HEK293 (cell line): ENCODE results near the gene FUT4.

Experiments
- CTCF ChIP-seq: fragments of 450-650 bp; formaldehyde crosslinking; IDR thresholded peaks from 2 replicates; pipeline ENCODE4 v1.5.1; 2016; ENCODE audit warnings: missing biosample characterization, missing genetic modification characterization
- FEZF1 ChIP-seq: fragments of 450-650 bp; formaldehyde crosslinking; IDR thresholded peaks from 2 replicates; pipeline ENCODE4 v1.5.1; 2016; ENCODE audit warnings: missing biosample characterization, missing genetic modification characterization
- INSM2 ChIP-seq: fragments of 450-650 bp; formaldehyde crosslinking; IDR thresholded peaks from 2 replicates; pipeline ENCODE4 v1.5.1; 2016; ENCODE audit warnings: missing biosample characterization, missing genetic modification characterization
- KLF16 ChIP-seq: fragments of 450-650 bp; formaldehyde crosslinking; IDR thresholded peaks from 2 replicates; pipeline ENCODE4 v1.5.1; 2017; ENCODE audit warnings: missing biosample characterization, missing genetic modification characterization
- MYNN ChIP-seq: fragments of 450-650 bp; formaldehyde crosslinking; IDR thresholded peaks from 2 replicates; pipeline ENCODE4 v1.5.1; 2016; ENCODE audit warnings: missing biosample characterization, missing genetic modification characterization, borderline replicate concordance
- OSR2 ChIP-seq: fragments of 450-650 bp; formaldehyde crosslinking; IDR thresholded peaks from 2 replicates; pipeline ENCODE4 v1.5.1; 2016; ENCODE audit warnings: missing biosample characterization, missing genetic modification characterization
- PATZ1 ChIP-seq: fragments of 450-650 bp; formaldehyde crosslinking; IDR thresholded peaks from 2 replicates; pipeline ENCODE4 v1.5.1; 2016; ENCODE audit warnings: missing biosample characterization, missing genetic modification characterization
- PRDM1 ChIP-seq: fragments of 450-650 bp; formaldehyde crosslinking; IDR thresholded peaks from 2 replicates; pipeline ENCODE4; 2016; ENCODE audit warnings: missing biosample characterization, missing genetic modification characterization
- ZBTB7A ChIP-seq: fragments of 450-650 bp; formaldehyde crosslinking; IDR thresholded peaks from 2 replicates; pipeline ENCODE4 v1.5.1; 2016; ENCODE audit warnings: low read depth, missing biosample characterization, missing genetic modification characterization
- ZBTB8A ChIP-seq: fragments of 450-650 bp; formaldehyde crosslinking; IDR thresholded peaks from 2 replicates; pipeline ENCODE4 v1.5.1; 2016; ENCODE audit warnings: missing biosample characterization, missing genetic modification characterization
- ZFP41 ChIP-seq: fragments of 450-650 bp; formaldehyde crosslinking; IDR thresholded peaks from 2 replicates; pipeline ENCODE4 v1.5.1; 2016; ENCODE audit warnings: missing biosample characterization, missing genetic modification characterization, borderline replicate concordance
- ZNF10 ChIP-seq: fragments of 450-650 bp; formaldehyde crosslinking; IDR thresholded peaks from 2 replicates; pipeline ENCODE4 v1.5.1; 2017; ENCODE audit warnings: missing biosample characterization, missing genetic modification characterization
- ZNF239 ChIP-seq: fragments of 450-650 bp; formaldehyde crosslinking; IDR thresholded peaks from 2 replicates; pipeline ENCODE4 v1.5.1; 2016; ENCODE audit warnings: missing biosample characterization, missing genetic modification characterization
- ZNF777 ChIP-seq: fragments of 450-650 bp; formaldehyde crosslinking; IDR thresholded peaks from 2 replicates; pipeline ENCODE4 v1.5.1; 2017; ENCODE audit warnings: missing biosample characterization, missing genetic modification characterization, borderline replicate concordance

GRCh38 chr11:94524341-94524740, 19.4 kb upstream of the FUT4 start:
- TF ChIP-seq ZBTB8A (tag by site-specific recombination) (no peak), PATZ1 (no peak), PRDM1 (no peak), CTCF (no peak), ZBTB7A (tag by site-specific recombination) (no peak), INSM2 (tag by site-specific recombination) (no peak), KLF16 (tag by site-specific recombination) (no peak), ZNF777 (tag by site-specific recombination) (no peak), ZNF239 (tag by site-specific recombination) (no peak), MYNN (tag by site-specific recombination) (no peak), ZFP41 (tag by site-specific recombination) (no peak), ZNF10 (no peak), OSR2 (tag by site-specific recombination) (no peak), FEZF1 (tag by site-specific recombination) (no peak)
